Measurements from ENCODE around the gene SECISBP2L.

The SECISBP2L gene

GRCh38 chr15:49047456-49047855, 1.2 kb upstream of the SECISBP2L start:
- no peaks in the 10 kb centered on the region for H3K36me3 ChIP-seq (ENCODE audit: insufficient read depth, low read length)
- H3K27me3 ChIP-seq (ENCODE audit: control insufficient read depth in 1 of 2, insufficient read depth in 2 of 2, low read length in 2 of 2) = no peaks in the 10 kb centered on the region

GRCh38 chr15:49045751-49046219, 461 bp downstream of the SECISBP2L start:
- peak overlapping the region; percentile 75 to 76 for H3K4me3 ChIP-seq (ENCODE audit: low read depth in 1 of 2, low read length in 2 of 2)
- peaks cover 24% of the 10 kb centered on the region for H3K4me1 ChIP-seq (ENCODE audit: insufficient read depth, low read length)

More at GRCh38 chr15:49047456-49047855, 1.2 kb upstream of the SECISBP2L start:
- Histone ChIP-seq H3K4me3 (ENCODE audit: low read depth in 1 of 2, low read length in 2 of 2) (no peak overlapping the region), H3K9ac (ENCODE audit: low read length) (no peak overlapping the region), H3K4me1 (ENCODE audit: insufficient read depth, low read length) (peaks cover 9% of the 10 kb centered on the region), H3K9me3 (ENCODE audit: low read length) (no peaks in the 10 kb centered on the region), H3K27ac (ENCODE audit: low read depth, low read length) (no peak overlapping the region)

GRCh38 chr15:49044766-49045606, 1.3 kb downstream of the SECISBP2L start:
- H3K27ac ChIP-seq (ENCODE audit: low read depth, low read length) = peak overlapping the region; percentile 50

More at GRCh38 chr15:49045751-49046219, 461 bp downstream of the SECISBP2L start:
- peak overlapping the region; percentile 69 for H3K9ac ChIP-seq (ENCODE audit: low read length)
- H3K27ac ChIP-seq (ENCODE audit: low read depth, low read length) = peak overlapping the region; percentile 50
- H3K36me3 ChIP-seq (ENCODE audit: insufficient read depth, low read length) = no peaks in the 10 kb centered on the region
- no peaks in the 10 kb centered on the region for H3K27me3 ChIP-seq (ENCODE audit: control insufficient read depth in 1 of 2, insufficient read depth in 2 of 2, low read length in 2 of 2)
- H3K9me3 ChIP-seq (ENCODE audit: low read length) = no peaks in the 10 kb centered on the region

GRCh38 chr15:49044002-49044401, 2.2 kb downstream of the SECISBP2L start:
- H3K9me3 ChIP-seq (ENCODE audit: low read length) = no peaks in the 10 kb centered on the region
- H3K4me1 ChIP-seq (ENCODE audit: insufficient read depth, low read length) = peaks cover 24% of the 10 kb centered on the region
- H3K27me3 ChIP-seq (ENCODE audit: control insufficient read depth in 1 of 2, insufficient read depth in 2 of 2, low read length in 2 of 2) = no peaks in the 10 kb centered on the region
- no peaks in the 10 kb centered on the region for H3K36me3 ChIP-seq (ENCODE audit: insufficient read depth, low read length)
- no peak overlapping the region for H3K9ac ChIP-seq (ENCODE audit: low read length)
- H3K27ac ChIP-seq (ENCODE audit: low read depth, low read length) = no peak overlapping the region
- H3K4me3 ChIP-seq (ENCODE audit: low read depth in 1 of 2, low read length in 2 of 2) = peak overlapping the region; percentile 1 to 76

More at GRCh38 chr15:49044766-49045606, 1.3 kb downstream of the SECISBP2L start:
- H3K27me3 ChIP-seq (ENCODE audit: control insufficient read depth in 1 of 2, insufficient read depth in 2 of 2, low read length in 2 of 2) = no peaks in the 10 kb centered on the region
- H3K36me3 ChIP-seq (ENCODE audit: insufficient read depth, low read length) = no peaks in the 10 kb centered on the region
- H3K4me1 ChIP-seq (ENCODE audit: insufficient read depth, low read length) = peaks cover 24% of the 10 kb centered on the region
- H3K4me3 ChIP-seq (ENCODE audit: low read depth in 1 of 2, low read length in 2 of 2) = peak overlapping the region; percentile 75 to 76
- H3K9ac ChIP-seq (ENCODE audit: low read length) = peak overlapping the region; percentile 69
- no peaks in the 10 kb centered on the region for H3K9me3 ChIP-seq (ENCODE audit: low read length)

- Histone ChIP-seq H3K36me3 (ENCODE audit: insufficient read depth, low read length) (no peaks in the 10 kb centered on the region), H3K9me3 (ENCODE audit: low read length) (no peaks in the 10 kb centered on the region), H3K4me1 (ENCODE audit: insufficient read depth, low read length) (peaks cover 38% of the 10 kb centered on the region), H3K27me3 (ENCODE audit: control insufficient read depth in 1 of 2, insufficient read depth in 2 of 2, low read length in 2 of 2) (no peaks in the 10 kb centered on the region), H3K4me3 (ENCODE audit: low read depth in 1 of 2, low read length in 2 of 2) (no peak overlapping the region), H3K9ac (ENCODE audit: low read length) (no peak overlapping the region), H3K27ac (ENCODE audit: low read depth, low read length) (no peak overlapping the region)
These were observed 4.1 kb downstream of the SECISBP2L start for GRCh38 chr15:49042165-49042564.

- Histone ChIP-seq H3K4me1 (ENCODE audit: insufficient read depth, low read length) (peaks cover 43% of the 10 kb centered on the region), H3K4me3 (ENCODE audit: low read depth in 1 of 2, low read length in 2 of 2) (peak overlapping the region in 1 of 2 donors; percentile 23), H3K27me3 (ENCODE audit: control insufficient read depth in 1 of 2, insufficient read depth in 2 of 2, low read length in 2 of 2) (no peaks in the 10 kb centered on the region), H3K36me3 (ENCODE audit: insufficient read depth, low read length) (no peaks in the 10 kb centered on the region), H3K9me3 (ENCODE audit: low read length) (no peaks in the 10 kb centered on the region), H3K27ac (ENCODE audit: low read depth, low read length) (no peak overlapping the region), H3K9ac (ENCODE audit: low read length) (no peak overlapping the region)
These were observed 4.8 kb downstream of the SECISBP2L start for GRCh38 chr15:49041426-49041825.

GRCh38 chr15:49040151-49040550, 6.1 kb downstream of the SECISBP2L start:
- Histone ChIP-seq H3K4me1 (ENCODE audit: insufficient read depth, low read length) (peaks cover 43% of the 10 kb centered on the region), H3K36me3 (ENCODE audit: insufficient read depth, low read length) (peaks cover 10% of the 10 kb centered on the region), H3K27ac (ENCODE audit: low read depth, low read length) (no peak overlapping the region), H3K27me3 (ENCODE audit: control insufficient read depth in 1 of 2, insufficient read depth in 2 of 2, low read length in 2 of 2) (no peaks in the 10 kb centered on the region), H3K9me3 (ENCODE audit: low read length) (no peaks in the 10 kb centered on the region), H3K4me3 (ENCODE audit: low read depth in 1 of 2, low read length in 2 of 2) (no peak overlapping the region), H3K9ac (ENCODE audit: low read length) (no peak overlapping the region)

- Histone ChIP-seq H3K9ac (ENCODE audit: low read length) (no peak overlapping the region), H3K9me3 (ENCODE audit: low read length) (no peaks in the 10 kb centered on the region), H3K4me3 (ENCODE audit: low read depth in 1 of 2, low read length in 2 of 2) (no peak overlapping the region), H3K4me1 (ENCODE audit: insufficient read depth, low read length) (peaks cover 38% of the 10 kb centered on the region), H3K36me3 (ENCODE audit: insufficient read depth, low read length) (peaks cover 15% of the 10 kb centered on the region), H3K27ac (ENCODE audit: low read depth, low read length) (no peak overlapping the region), H3K27me3 (ENCODE audit: control insufficient read depth in 1 of 2, insufficient read depth in 2 of 2, low read length in 2 of 2) (no peaks in the 10 kb centered on the region)
These were observed 7.9 kb downstream of the SECISBP2L start for GRCh38 chr15:49038382-49038781.

GRCh38 chr15:49037546-49037940, 8.7 kb downstream of the SECISBP2L start:
- Histone ChIP-seq H3K27me3 (ENCODE audit: control insufficient read depth in 1 of 2, insufficient read depth in 2 of 2, low read length in 2 of 2) (no peaks in the 10 kb centered on the region), H3K4me3 (ENCODE audit: low read depth in 1 of 2, low read length in 2 of 2) (no peak overlapping the region), H3K36me3 (ENCODE audit: insufficient read depth, low read length) (peaks cover 15% of the 10 kb centered on the region), H3K4me1 (ENCODE audit: insufficient read depth, low read length) (peaks cover 37% of the 10 kb centered on the region), H3K9me3 (ENCODE audit: low read length) (no peaks in the 10 kb centered on the region), H3K27ac (ENCODE audit: low read depth, low read length) (peak overlapping the region; percentile 10), H3K9ac (ENCODE audit: low read length) (no peak overlapping the region)

- no peak overlapping the region for H3K27ac ChIP-seq (ENCODE audit: low read depth, low read length)
- H3K4me1 ChIP-seq (ENCODE audit: insufficient read depth, low read length) = peaks cover 31% of the 10 kb centered on the region
- no peaks in the 10 kb centered on the region for H3K9me3 ChIP-seq (ENCODE audit: low read length)
These were observed 9.3 kb downstream of the SECISBP2L start for GRCh38 chr15:49036650-49037545.

GRCh38 chr15:49035825-49036224, 10.4 kb downstream of the SECISBP2L start:
- no peak overlapping the region for H3K4me3 ChIP-seq (ENCODE audit: low read depth in 1 of 2, low read length in 2 of 2)
- H3K27ac ChIP-seq (ENCODE audit: low read depth, low read length) = no peak overlapping the region
- H3K27me3 ChIP-seq (ENCODE audit: control insufficient read depth in 1 of 2, insufficient read depth in 2 of 2, low read length in 2 of 2) = no peaks in the 10 kb centered on the region
- H3K4me1 ChIP-seq (ENCODE audit: insufficient read depth, low read length) = peaks cover 22% of the 10 kb centered on the region
- H3K9me3 ChIP-seq (ENCODE audit: low read length) = no peaks in the 10 kb centered on the region
- H3K36me3 ChIP-seq (ENCODE audit: insufficient read depth, low read length) = peaks cover 15% of the 10 kb centered on the region
- no peak overlapping the region for H3K9ac ChIP-seq (ENCODE audit: low read length)

More at GRCh38 chr15:49036650-49037545, 9.3 kb downstream of the SECISBP2L start:
- Histone ChIP-seq H3K27me3 (ENCODE audit: control insufficient read depth in 1 of 2, insufficient read depth in 2 of 2, low read length in 2 of 2) (no peaks in the 10 kb centered on the region), H3K4me3 (ENCODE audit: low read depth in 1 of 2, low read length in 2 of 2) (no peak overlapping the region), H3K36me3 (ENCODE audit: insufficient read depth, low read length) (peaks cover 15% of the 10 kb centered on the region), H3K9ac (ENCODE audit: low read length) (no peak overlapping the region)

All from muscle layer of colon (tissue), 2 donors.